Measurements from ENCODE around the gene EIF4H. TPM values are rescaled to one million over a fixed set of nuclear protein-coding genes. Genes with fewer than 3 reads are reported as not detected.

EIF4H gene
- total and polyA plus RNA-seq, 2 of the 8 experiments (the other 6 are each of a cell fraction or from before 2014, with no cell fraction given): 323 to 382 TPM

- no peak for TF ChIP-seq CHD2 (IDR thresholded peaks at IDR 0.05; ENCODE audit: low read length)
- TF ChIP-seq EGR1 (IDR thresholded peaks at IDR 0.05; ENCODE audit: borderline replicate concordance, low read depth, low read length): no peak
- TF ChIP-seq POLR2AphosphoS5 (IDR thresholded peaks at IDR 0.05; ENCODE audit: low read depth, low read length): no peak
- no peak for TF ChIP-seq JUN (IDR thresholded peaks at IDR 0.05; ENCODE audit: low read depth, low read length)
- TF ChIP-seq CTCF (IDR thresholded peaks at IDR 0.05; ENCODE audit: control extremely low read depth in 1 of 3, insufficient read depth in 1 of 3, low read depth in 1 of 3, low read length in 3 of 3): no peak
These were observed 32.5 kb upstream of the EIF4H start (continued) for GRCh38 chr7:74141705-74142104.

All from H1 (cell line).